Measurements from ENCODE around the gene MAP2K4.

DNA sequence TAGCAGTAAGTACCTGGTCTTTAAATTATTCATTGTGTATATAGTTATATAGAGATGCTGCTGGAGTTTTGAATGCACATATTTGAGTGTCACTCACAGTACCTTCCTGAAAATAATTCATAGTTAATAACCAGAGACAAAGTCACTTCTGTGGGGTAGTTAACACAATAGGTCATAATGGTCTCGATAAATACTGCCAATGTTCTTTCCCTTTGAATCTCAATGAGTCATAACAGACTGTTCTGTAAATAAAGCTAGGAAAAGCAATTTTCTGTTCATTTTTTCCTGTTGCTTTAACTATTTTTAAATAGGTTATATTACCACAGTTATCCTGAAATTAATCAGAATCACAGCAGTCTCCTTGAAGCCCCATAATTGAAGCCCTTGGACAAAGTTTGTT is 87.2 kb downstream of the MAP2K4 start:
- TF ChIP-seq, protein P1, sequence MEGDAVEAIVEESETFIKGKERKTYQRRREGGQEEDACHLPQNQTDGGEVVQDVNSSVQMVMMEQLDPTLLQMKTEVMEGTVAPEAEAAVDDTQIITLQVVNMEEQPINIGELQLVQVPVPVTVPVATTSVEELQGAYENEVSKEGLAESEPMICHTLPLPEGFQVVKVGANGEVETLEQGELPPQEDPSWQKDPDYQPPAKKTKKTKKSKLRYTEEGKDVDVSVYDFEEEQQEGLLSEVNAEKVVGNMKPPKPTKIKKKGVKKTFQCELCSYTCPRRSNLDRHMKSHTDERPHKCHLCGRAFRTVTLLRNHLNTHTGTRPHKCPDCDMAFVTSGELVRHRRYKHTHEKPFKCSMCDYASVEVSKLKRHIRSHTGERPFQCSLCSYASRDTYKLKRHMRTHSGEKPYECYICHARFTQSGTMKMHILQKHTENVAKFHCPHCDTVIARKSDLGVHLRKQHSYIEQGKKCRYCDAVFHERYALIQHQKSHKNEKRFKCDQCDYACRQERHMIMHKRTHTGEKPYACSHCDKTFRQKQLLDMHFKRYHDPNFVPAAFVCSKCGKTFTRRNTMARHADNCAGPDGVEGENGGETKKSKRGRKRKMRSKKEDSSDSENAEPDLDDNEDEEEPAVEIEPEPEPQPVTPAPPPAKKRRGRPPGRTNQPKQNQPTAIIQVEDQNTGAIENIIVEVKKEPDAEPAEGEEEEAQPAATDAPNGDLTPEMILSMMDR (IDR thresholded peaks at IDR 0.05): no peak
- TF ChIP-seq POLR2A (IDR thresholded peaks at IDR 0.05) (no peak), POLR2AphosphoS5 (IDR thresholded peaks at IDR 0.05) (no peak)

All from prostate gland (tissue), 2 donors.